HepG2 (cell line): ENCODE measurements around the gene SYTL5. TPM values are rescaled to one million over a fixed set of nuclear protein-coding genes. Genes with fewer than 3 reads are reported as not detected.

Source experiments
- ATAC-seq: fragments of 200-7000 bp; cut with Tn5 transposase; 3 replicates; pipeline ENCODE4 v1.9.1; 2020; ENCODE audit warnings: mild to moderate bottlenecking, moderate library complexity
- BruUV-seq: library from RNA; stranded (reverse); fragments of 400-500 nt; replicated peaks from 2 replicates; lab custom pipeline; 2021; lab: Mats Ljungman, UMichigan
- CTCF ChIA-PET: fragments of 300-600 bp; formaldehyde crosslinking; extraction: SDS; loops from one replicate; lab custom pipeline; 2021; ENCODE audit warnings: low total read pairs, inconsistent platforms, low intra/inter-chr PET ratio; lab: Yijun Ruan, JAX
- POLR2A ChIA-PET: fragments of 350-600 bp; sonication (Branson Sonifier 250); formaldehyde crosslinking; loops from one replicate; lab custom pipeline; 2020; ENCODE audit warnings: antibody characterized with exemption, inconsistent platforms; lab: Yijun Ruan, JAX
- DNase-seq: peaks from one replicate; pipeline ENCODE4 v3.0.0-alpha.2; 2015; ENCODE audit warnings: low spot score
- FAIRE-seq: peaks from 3 replicates; lab custom pipeline; 2011; peaks lifted over from hg19 to GRCh38; lab: Jason Lieb, UNC
- H2AFZ ChIP-seq: one replicate; pipeline ENCODE4 v1.6.1; 2011; ENCODE audit warnings: low read length, inconsistent platforms
- H3K27ac ChIP-seq: fragments of 300-600 bp; 3 replicates; pipeline ENCODE4 v1.8.0; 2011; ENCODE audit warnings: mixed run types, mild to moderate bottlenecking, mixed read lengths, low read length, inconsistent platforms; ENCODE audit not compliant: insufficient read depth; ENCODE audit errors: extremely low read length
- H3K27me3 ChIP-seq, 2 experiments: fragments of 200-600 bp in 1 of 2; 2 replicates in 1 of 2; 3 replicates in 1 of 2; pipeline versions ENCODE4 v1.6.0 to v1.8.0; 2011; ENCODE audit warnings: low read length in 2 of 2, mild to moderate bottlenecking in 2 of 2, moderate library complexity in 2 of 2, inconsistent platforms in 1 of 2; ENCODE audit not compliant: insufficient read depth in 2 of 2, control insufficient read depth in 1 of 2
- H3K36me3 ChIP-seq, 2 experiments: fragments of 200-600 bp in 1 of 2; replicated peaks in 1 of 2; 2 replicates in 1 of 2; 3 replicates in 1 of 2; pipeline versions ENCODE4 v1.5.1 to v1.8.0; 2011; ENCODE audit warnings: low read length in 2 of 2, inconsistent platforms in 1 of 2; ENCODE audit not compliant: insufficient read depth in 2 of 2, control insufficient read depth in 1 of 2
- H3K4me1 ChIP-seq: 2 replicates; pipeline ENCODE4 v1.5.1; 2012; ENCODE audit warnings: low read length, inconsistent platforms; ENCODE audit not compliant: insufficient read depth
- H3K4me2 ChIP-seq: 2 replicates; pipeline ENCODE4 v1.6.0; 2011; ENCODE audit warnings: low read depth, low read length, inconsistent platforms
- H3K4me3 ChIP-seq, 3 experiments: fragments of 200-600 bp in 1 of 3; sonication (generic), shearing (Covaris generic) in 1 of 3; replicated peaks in 1 of 3; 2 replicates each; pipeline ENCODE4 v1.5.1; 2011 to 2016; ENCODE audit warnings: low read length in 3 of 3, inconsistent platforms in 2 of 3, low read depth in 2 of 3, mild to moderate bottlenecking in 2 of 3, control low read depth in 1 of 3, mixed read lengths in 1 of 3; ENCODE audit not compliant: insufficient read depth in 1 of 3
- H3K79me2 ChIP-seq: one replicate; pipeline ENCODE4 v1.6.1; 2011; ENCODE audit warnings: low read length, inconsistent platforms; ENCODE audit not compliant: insufficient read depth
- H3K9ac ChIP-seq: 2 replicates; pipeline ENCODE4 v1.6.0; 2011; ENCODE audit warnings: mild to moderate bottlenecking, low read depth, low read length, inconsistent platforms; ENCODE audit not compliant: insufficient read depth
- H3K9me3 ChIP-seq: 2 replicates; pipeline ENCODE4 v1.5.1; 2012; ENCODE audit warnings: mild to moderate bottlenecking, low read length
- H4K20me1 ChIP-seq: 2 replicates; pipeline ENCODE4 v1.6.0; 2011; ENCODE audit warnings: inconsistent platforms, mild to moderate bottlenecking, low read length, moderate library complexity; ENCODE audit not compliant: insufficient read depth
- ELF1 ChIP-seq: sonication (generic); formaldehyde crosslinking; IDR thresholded peaks from 2 replicates; pipeline ENCODE4 v1.4.0; 2020; ENCODE audit warnings: missing genetic modification reagents
- GTF3A ChIP-seq: sonication (generic); formaldehyde crosslinking; conservative IDR thresholded peaks from 2 replicates; pipeline ENCODE4 v1.4.0; 2020; ENCODE audit warnings: mild to moderate bottlenecking, missing genetic modification reagents
- IRF2 ChIP-seq: IDR thresholded peaks from 2 replicates; pipeline ENCODE4 v1.6.1; 2018; ENCODE audit warnings: missing genetic modification reagents, missing compliant biosample characterization
- MIER3 ChIP-seq: IDR thresholded peaks from 2 replicates; pipeline ENCODE4 v1.6.1; 2016; ENCODE audit warnings: missing compliant biosample characterization, borderline replicate concordance
- NFE2 ChIP-seq: sonication (generic); formaldehyde crosslinking; IDR thresholded peaks from 2 replicates; pipeline ENCODE4 v1.4.0; 2020; ENCODE audit warnings: missing genetic modification reagents
- POLR2A ChIP-seq, 2 experiments: IDR thresholded peaks; 2 replicates each; pipeline ENCODE4 v1.6.1; 2011; ENCODE audit warnings: low read depth in 2 of 2, low read length in 2 of 2, mild to moderate bottlenecking in 1 of 2, moderate library complexity in 1 of 2; ENCODE audit not compliant: insufficient read depth in 1 of 2
- WGBS: methylation state at CpG from one replicate; pipeline ENCODE4 v1.1.6; 2017; ENCODE audit warnings: low lambda C conversion rate; 5-methylcytosine and 5-hydroxymethylcytosine counted together
- in situ Hi-C: cut with HindIII; loops from 2 replicates; pipeline ENCODE4 v1.10.0; 2017; ENCODE audit warnings: low pct_unique_long_range_greater_than_20kb; ENCODE audit not compliant: extremely low pct_ligation_motif_present
- intact Hi-C: fragments of 100-400 bp; cut with micrococcal nuclease; formaldehyde crosslinking; loops from one replicate; pipeline ENCODE4 v1.10.0; 2022; ENCODE audit not compliant: unreplicated experiment
- polyA plus RNA-seq, 8 experiments: library from polyadenylated mRNA; depleted of rRNA in 3 of 8; stranded (reverse) in 7 of 8; unstranded in 1 of 8; fragments of >200 nt; fragmentation: Illumina TruSeq in 4 of 8; extraction: Trizol in 4 of 8; gene quantifications; 2 replicates each; pipeline versions ENCODE4 v1.2.1 to v1.2.3, GENCODE V29; 2011 to 2016; ENCODE audit warnings: low read depth in 4 of 8, missing spikeins in 1 of 8, mixed read lengths in 1 of 8; ENCODE audit not compliant: insufficient read depth in 1 of 8
- total RNA-seq, 5 experiments: library from RNA; depleted of rRNA; stranded (reverse); fragments of >200 nt; fragmentation: Illumina TruSeq; extraction: Trizol; gene quantifications; 2 replicates each; pipeline ENCODE4 v1.2.3, GENCODE V29; 2016; ENCODE audit warnings: low read depth in 1 of 5
- TF ChIP-seq, protein P1 (sequence below): sonication (generic); formaldehyde crosslinking; IDR thresholded peaks from 2 replicates; pipeline ENCODE4 v1.9.0; 2021; ENCODE audit warnings: missing genetic modification reagents, borderline replicate concordance
- TF ChIP-seq, protein P2 (sequence below): sonication (generic); formaldehyde crosslinking; IDR thresholded peaks from 2 replicates; pipeline ENCODE4 v1.4.0; 2020; ENCODE audit warnings: missing genetic modification reagents, borderline replicate concordance
- TF ChIP-seq, protein P3 (sequence below): sonication (generic); formaldehyde crosslinking; IDR thresholded peaks from 2 replicates; pipeline ENCODE4 v1.4.0; 2020; ENCODE audit warnings: missing genetic modification reagents
- TF ChIP-seq, protein P4 (sequence below): sonication (generic); formaldehyde crosslinking; IDR thresholded peaks from 2 replicates; pipeline ENCODE4 v1.8.1; 2023; ENCODE audit warnings: mild to moderate bottlenecking, inconsistent platforms, moderate library complexity, missing genetic modification reagents, borderline replicate concordance
- TF ChIP-seq, protein P5 (sequence below): sonication (generic); formaldehyde crosslinking; IDR thresholded peaks from 2 replicates; pipeline ENCODE4 v1.5.0; 2020; ENCODE audit warnings: missing genetic modification reagents
- TF ChIP-seq, protein P6 (sequence below): sonication (generic); formaldehyde crosslinking; IDR thresholded peaks from 2 replicates; pipeline ENCODE4 v1.4.0; 2020; ENCODE audit warnings: mild to moderate bottlenecking, low read depth, missing genetic modification reagents

Gene SYTL5
- total and polyA plus RNA-seq, 2 of the 13 experiments (the other 11 are each of a cell fraction or from before 2014, with no cell fraction given): not detected

DNA sequence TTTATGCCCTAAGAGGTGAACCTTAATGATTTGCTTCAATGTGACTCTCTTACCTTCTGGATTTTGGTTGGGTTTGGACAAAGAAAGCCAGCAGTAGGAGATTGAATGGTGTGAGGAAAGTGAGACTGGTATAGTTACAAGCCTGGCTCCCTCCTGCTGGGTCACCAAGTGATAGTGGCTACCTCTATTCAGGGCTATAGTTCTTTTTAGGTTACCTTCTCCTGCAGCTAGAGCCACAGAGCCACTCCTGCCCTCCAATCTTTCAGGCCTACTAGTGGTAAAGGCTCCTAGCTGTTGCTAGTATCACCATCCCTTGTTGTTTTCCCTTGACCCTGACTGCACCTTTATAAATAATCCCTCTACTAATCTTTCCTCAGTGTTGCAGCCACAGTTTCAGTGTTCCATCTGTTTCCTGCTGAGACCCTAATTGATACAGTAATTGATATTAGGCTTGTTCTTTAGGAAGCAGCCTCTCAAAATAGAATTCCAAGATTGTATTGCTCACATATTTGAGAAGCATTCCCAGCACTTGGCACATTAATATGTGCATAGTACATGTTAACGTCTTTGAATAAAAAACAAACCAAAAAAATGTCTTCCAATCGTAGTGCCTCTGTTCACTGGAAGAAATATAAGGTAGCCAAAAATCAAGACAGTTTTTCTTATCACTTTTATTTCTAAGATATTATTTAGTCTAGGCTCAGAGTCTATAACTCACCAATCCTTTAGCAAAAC lies 132.0 kb downstream of the SYTL5 start (continued):
- TF ChIP-seq, protein P1, sequence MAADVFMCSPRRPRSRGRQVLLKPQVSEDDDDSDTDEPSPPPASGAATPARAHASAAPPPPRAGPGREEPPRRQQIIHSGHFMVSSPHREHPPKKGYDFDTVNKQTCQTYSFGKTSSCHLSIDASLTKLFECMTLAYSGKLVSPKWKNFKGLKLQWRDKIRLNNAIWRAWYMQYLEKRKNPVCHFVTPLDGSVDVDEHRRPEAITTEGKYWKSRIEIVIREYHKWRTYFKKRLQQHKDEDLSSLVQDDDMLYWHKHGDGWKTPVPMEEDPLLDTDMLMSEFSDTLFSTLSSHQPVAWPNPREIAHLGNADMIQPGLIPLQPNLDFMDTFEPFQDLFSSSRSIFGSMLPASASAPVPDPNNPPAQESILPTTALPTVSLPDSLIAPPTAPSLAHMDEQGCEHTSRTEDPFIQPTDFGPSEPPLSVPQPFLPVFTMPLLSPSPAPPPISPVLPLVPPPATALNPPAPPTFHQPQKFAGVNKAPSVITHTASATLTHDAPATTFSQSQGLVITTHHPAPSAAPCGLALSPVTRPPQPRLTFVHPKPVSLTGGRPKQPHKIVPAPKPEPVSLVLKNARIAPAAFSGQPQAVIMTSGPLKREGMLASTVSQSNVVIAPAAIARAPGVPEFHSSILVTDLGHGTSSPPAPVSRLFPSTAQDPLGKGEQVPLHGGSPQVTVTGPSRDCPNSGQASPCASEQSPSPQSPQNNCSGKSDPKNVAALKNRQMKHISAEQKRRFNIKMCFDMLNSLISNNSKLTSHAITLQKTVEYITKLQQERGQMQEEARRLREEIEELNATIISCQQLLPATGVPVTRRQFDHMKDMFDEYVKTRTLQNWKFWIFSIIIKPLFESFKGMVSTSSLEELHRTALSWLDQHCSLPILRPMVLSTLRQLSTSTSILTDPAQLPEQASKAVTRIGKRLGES: no peak

DNA sequence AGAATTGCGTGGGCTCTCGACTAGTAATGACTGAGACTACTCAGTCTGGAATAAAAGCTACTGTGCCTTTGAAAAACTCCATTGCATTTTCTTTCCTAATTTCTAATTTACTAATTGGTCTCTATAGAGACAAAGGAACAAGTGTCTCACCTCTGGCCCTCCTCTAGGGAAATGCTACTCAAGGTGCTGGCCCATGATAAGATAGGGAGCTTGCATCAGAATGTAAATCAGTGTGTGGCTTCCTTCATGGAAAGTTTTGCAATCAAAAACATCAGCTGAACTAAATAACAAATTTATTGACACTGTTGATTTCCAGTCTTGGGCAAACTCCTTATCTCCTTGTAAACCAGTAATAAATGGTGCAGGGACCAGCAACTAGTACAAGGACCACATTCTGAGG lies 132.5 kb downstream of the SYTL5 start:
- POLR2A ChIA-PET: no interaction called here
- TF ChIP-seq POLR2A (IDR thresholded peaks at IDR 0.05; ENCODE audit: insufficient read depth in 1 of 2, low read depth in 2 of 2, low read length in 2 of 2): no peak
- TF ChIP-seq, protein P2, sequence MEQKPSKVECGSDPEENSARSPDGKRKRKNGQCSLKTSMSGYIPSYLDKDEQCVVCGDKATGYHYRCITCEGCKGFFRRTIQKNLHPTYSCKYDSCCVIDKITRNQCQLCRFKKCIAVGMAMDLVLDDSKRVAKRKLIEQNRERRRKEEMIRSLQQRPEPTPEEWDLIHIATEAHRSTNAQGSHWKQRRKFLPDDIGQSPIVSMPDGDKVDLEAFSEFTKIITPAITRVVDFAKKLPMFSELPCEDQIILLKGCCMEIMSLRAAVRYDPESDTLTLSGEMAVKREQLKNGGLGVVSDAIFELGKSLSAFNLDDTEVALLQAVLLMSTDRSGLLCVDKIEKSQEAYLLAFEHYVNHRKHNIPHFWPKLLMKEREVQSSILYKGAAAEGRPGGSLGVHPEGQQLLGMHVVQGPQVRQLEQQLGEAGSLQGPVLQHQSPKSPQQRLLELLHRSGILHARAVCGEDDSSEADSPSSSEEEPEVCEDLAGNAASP (CRISPR knock-in tag): no peak
- TF ChIP-seq, protein P3, sequence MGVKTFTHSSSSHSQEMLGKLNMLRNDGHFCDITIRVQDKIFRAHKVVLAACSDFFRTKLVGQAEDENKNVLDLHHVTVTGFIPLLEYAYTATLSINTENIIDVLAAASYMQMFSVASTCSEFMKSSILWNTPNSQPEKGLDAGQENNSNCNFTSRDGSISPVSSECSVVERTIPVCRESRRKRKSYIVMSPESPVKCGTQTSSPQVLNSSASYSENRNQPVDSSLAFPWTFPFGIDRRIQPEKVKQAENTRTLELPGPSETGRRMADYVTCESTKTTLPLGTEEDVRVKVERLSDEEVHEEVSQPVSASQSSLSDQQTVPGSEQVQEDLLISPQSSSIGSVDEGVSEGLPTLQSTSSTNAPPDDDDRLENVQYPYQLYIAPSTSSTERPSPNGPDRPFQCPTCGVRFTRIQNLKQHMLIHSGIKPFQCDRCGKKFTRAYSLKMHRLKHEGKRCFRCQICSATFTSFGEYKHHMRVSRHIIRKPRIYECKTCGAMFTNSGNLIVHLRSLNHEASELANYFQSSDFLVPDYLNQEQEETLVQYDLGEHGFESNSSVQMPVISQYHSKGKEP (CRISPR knock-in tag): no peak
- no peak for TF ChIP-seq GTF3A
- no peak for TF ChIP-seq ELF1
- TF ChIP-seq, protein P4, sequence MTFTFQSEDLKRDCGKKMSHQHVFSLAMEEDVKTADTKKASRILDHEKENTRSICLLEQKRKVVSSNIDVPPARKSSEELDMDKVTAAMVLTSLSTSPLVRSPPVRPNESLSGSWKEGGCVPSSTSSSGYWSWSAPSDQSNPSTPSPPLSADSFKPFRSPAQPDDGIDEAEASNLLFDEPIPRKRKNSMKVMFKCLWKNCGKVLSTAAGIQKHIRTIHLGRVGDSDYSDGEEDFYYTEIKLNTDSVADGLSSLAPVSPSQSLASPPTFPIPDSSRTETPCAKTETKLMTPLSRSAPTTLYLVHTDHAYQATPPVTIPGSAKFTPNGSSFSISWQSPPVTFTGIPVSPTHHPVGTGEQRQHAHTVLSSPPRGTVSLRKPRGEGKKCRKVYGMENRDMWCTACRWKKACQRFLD (CRISPR knock-in tag): no peak
- TF ChIP-seq MIER3 (CRISPR knock-in tag): no peak
- no peak for TF ChIP-seq IRF2 (CRISPR knock-in tag)
- TF ChIP-seq, protein P5, sequence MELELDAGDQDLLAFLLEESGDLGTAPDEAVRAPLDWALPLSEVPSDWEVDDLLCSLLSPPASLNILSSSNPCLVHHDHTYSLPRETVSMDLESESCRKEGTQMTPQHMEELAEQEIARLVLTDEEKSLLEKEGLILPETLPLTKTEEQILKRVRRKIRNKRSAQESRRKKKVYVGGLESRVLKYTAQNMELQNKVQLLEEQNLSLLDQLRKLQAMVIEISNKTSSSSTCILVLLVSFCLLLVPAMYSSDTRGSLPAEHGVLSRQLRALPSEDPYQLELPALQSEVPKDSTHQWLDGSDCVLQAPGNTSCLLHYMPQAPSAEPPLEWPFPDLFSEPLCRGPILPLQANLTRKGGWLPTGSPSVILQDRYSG (CRISPR knock-in tag): no peak
- TF ChIP-seq, protein P6, sequence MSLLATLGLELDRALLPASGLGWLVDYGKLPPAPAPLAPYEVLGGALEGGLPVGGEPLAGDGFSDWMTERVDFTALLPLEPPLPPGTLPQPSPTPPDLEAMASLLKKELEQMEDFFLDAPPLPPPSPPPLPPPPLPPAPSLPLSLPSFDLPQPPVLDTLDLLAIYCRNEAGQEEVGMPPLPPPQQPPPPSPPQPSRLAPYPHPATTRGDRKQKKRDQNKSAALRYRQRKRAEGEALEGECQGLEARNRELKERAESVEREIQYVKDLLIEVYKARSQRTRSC (CRISPR knock-in tag): no peak
- TF ChIP-seq NFE2: no peak

More for the DNA sequence above, 132.5 kb downstream of the SYTL5 start:
- H3K4me1 ChIP-seq: no peaks in the 10 kb centered on the region
- CTCF ChIA-PET: no interaction called here
- H3K9ac ChIP-seq: no peak overlapping the region
- no peak overlapping the region for H2AFZ ChIP-seq
- H3K4me2 ChIP-seq: no peak overlapping the region
- FAIRE-seq: no peak
- BruUV-seq: no TSS peak
- intact Hi-C loops (no loop called here), in situ Hi-C loops (no loop called here)
- H3K27me3 ChIP-seq: no peaks in the 10 kb centered on the region
- H3K27ac ChIP-seq: no peak overlapping the region
- WGBS: 0% methylated on average over 2 of the region's 2 CpGs
- no peaks in the 10 kb centered on the region for H4K20me1 ChIP-seq
- DNase-seq: no peak
- H3K4me3 ChIP-seq: no peak overlapping the region
- H3K36me3 ChIP-seq: no peaks in the 10 kb centered on the region
- no peaks in the 10 kb centered on the region for H3K79me2 ChIP-seq
- H3K9me3 ChIP-seq: no peaks in the 10 kb centered on the region
- ATAC-seq: no peak
